ENCODE data around the gene RBM23. TPM values are rescaled to one million over a fixed set of nuclear protein-coding genes. Genes with fewer than 3 reads are reported as not detected.

Gene RBM23
- total and polyA plus RNA-seq, 9 of the 15 experiments (the other 6 are each of a cell fraction or from before 2014, with no cell fraction given) = 46.0 to 102 (median 58.5) TPM

- TF ChIP-seq KAT8 (IDR thresholded peaks at IDR 0.05; ENCODE audit: low read depth) = peak; percentile 83
- TF ChIP-seq KDM2B (CRISPR knock-in tag; IDR thresholded peaks at IDR 0.05) = no peak
- TF ChIP-seq ZNF318 (IDR thresholded peaks at IDR 0.05; ENCODE audit: borderline replicate concordance in 1 of 2, low read depth in 1 of 2) = no peak; a peak in 1 of 4 replicates
- TF ChIP-seq NCOA4 (IDR thresholded peaks at IDR 0.05; ENCODE audit: partially characterized antibody) = no peak
- TF ChIP-seq ZNF592 (IDR thresholded peaks at IDR 0.05) = no peak
- no peak for TF ChIP-seq PRMT5 (CRISPR knock-in tag; IDR thresholded peaks at IDR 0.05)
- no peak for TF ChIP-seq ZC3H8 (IDR thresholded peaks at IDR 0.05)
- no peak for TF ChIP-seq NFE2 (IDR thresholded peaks at IDR 0.05; ENCODE audit: low read depth)
- TF ChIP-seq AFF4 (CRISPR knock-in tag; IDR thresholded peaks at IDR 0.05) = no peak
- TF ChIP-seq KLF16 (IDR thresholded peaks at IDR 0.05) = no peak
- TF ChIP-seq HOXB6 (CRISPR knock-in tag; IDR thresholded peaks at IDR 0.05; ENCODE audit: borderline replicate concordance) = no peak
Measured at GRCh38 chr14:22918804-22919600, at the start of gene RBM23 (continued).

Data from K562 (cell line).